Prostate gland (tissue), 2 donors: ENCODE measurements around the gene PFDN6. TPM values are rescaled to one million over a fixed set of nuclear protein-coding genes. Genes with fewer than 3 reads are reported as not detected.
A peak's percentile ranks its signal among the peaks of the same experiment; 100 is the strongest.

Experiments
- DNase-seq: peaks from one replicate; pipeline ENCODE4 v3.0.0-alpha.2; 2019; ENCODE audit warnings: low spot score
- H3K27ac ChIP-seq, 2 donors: fragments of 200-600 bp; sonication (generic); 2 replicates each; pipeline ENCODE4 v1.5.1; 2017 to 2019
- H3K27me3 ChIP-seq: fragments of 200-600 bp; sonication (generic); replicated peaks from 2 replicates; pipeline ENCODE4 v1.5.1; 2019; ENCODE audit not compliant: insufficient read depth
- H3K36me3 ChIP-seq, 2 donors: fragments of 200-600 bp; sonication (generic); 1 replicate in 1 of 2; 2 replicates in 1 of 2; pipeline versions ENCODE4 v1.5.1 to v1.8.1; 2017 to 2019
- H3K4me1 ChIP-seq: fragments of 200-600 bp; sonication (generic); replicated peaks from 2 replicates; pipeline ENCODE4 v1.5.1; 2019
- H3K4me3 ChIP-seq, 2 donors: fragments of 200-600 bp; sonication (generic); 2 replicates each; pipeline ENCODE4 v1.5.1; 2017 to 2019
- H3K9me3 ChIP-seq: fragments of 200-600 bp; sonication (generic); 2 replicates; pipeline ENCODE4 v1.5.1; 2017
- CTCF ChIP-seq, 4 experiments: fragments of 200-600 bp in 2 of 4; fragments of 450-650 bp in 2 of 4; sonication (generic) in 2 of 4; IDR thresholded peaks; 1 replicate in 3 of 4; 2 replicates in 1 of 4; pipeline ENCODE4 v1.5.1; 2016 to 2019; ENCODE audit warnings: antibody characterized with exemption in 4 of 4, mild to moderate bottlenecking in 2 of 4, moderate library complexity in 2 of 4
- POLR2A ChIP-seq: fragments of 450-650 bp; IDR thresholded peaks from one replicate; pipeline ENCODE4 v1.6.1; 2016; ENCODE audit warnings: antibody characterized with exemption, mild to moderate bottlenecking
- POLR2AphosphoS5 ChIP-seq: sonication (generic); formaldehyde crosslinking; IDR thresholded peaks from one replicate; pipeline ENCODE4 v1.6.1; 2017; ENCODE audit warnings: antibody characterized with exemption
- WGBS: methylation state at CpG from one replicate; pipeline ENCODE4 v1.1.5; 2018; 5-methylcytosine and 5-hydroxymethylcytosine counted together
- intact Hi-C: fragments of 100-400 bp; cut with DNase I; formaldehyde crosslinking; loops from one replicate; pipeline ENCODE4 v1.14.2; 2022
- total RNA-seq, 2 donors: library from RNA; depleted of rRNA; stranded (reverse); fragments of >200 nt; gene quantifications; one replicate each; pipeline ENCODE4 v1.1.0, GENCODE V29; 2016

The PFDN6 gene
- total RNA-seq, 2 donors from 2014 or later, result 24.1 to 59.7 TPM

GRCh38 chr6:33264015-33264414 is 25.4 kb upstream of the PFDN6 start:
- no peak for DNase-seq
- no peak overlapping the region for H3K4me3 ChIP-seq
- intact Hi-C loops, result no loop called here
- H3K9me3 ChIP-seq, result no peaks in the 10 kb centered on the region
- peaks cover 10 to 22% of the 10 kb centered on the region in 2 donors for H3K36me3 ChIP-seq
- no peaks in the 10 kb centered on the region for H3K4me1 ChIP-seq
- no peaks in the 10 kb centered on the region for H3K27me3 ChIP-seq
- no peak for TF ChIP-seq POLR2AphosphoS5
- TF ChIP-seq POLR2A, result no peak
- TF ChIP-seq CTCF (IDR thresholded peaks at IDR 0.05), result no peak
- H3K27ac ChIP-seq, result no peak overlapping the region
- 94% methylated on average over 7 of the region's 7 CpGs for WGBS

GRCh38 chr6:33271117-33271467 is 18.3 kb upstream of the PFDN6 start:
- H3K27ac ChIP-seq, result peak overlapping the region; percentile 83 to 93
- WGBS, result 2% methylated on average over 7 of the region's 7 CpGs
- no peak for TF ChIP-seq POLR2AphosphoS5
- intact Hi-C loops, result no loop called here
- H3K27me3 ChIP-seq, result no peaks in the 10 kb centered on the region
- DNase-seq, result no peak
- H3K36me3 ChIP-seq, result peaks cover 10 to 22% of the 10 kb centered on the region in 2 donors
- peaks cover 22% of the 10 kb centered on the region for H3K4me1 ChIP-seq
- peak overlapping the region; percentile 65 to 91 for H3K4me3 ChIP-seq
- H3K9me3 ChIP-seq, result no peaks in the 10 kb centered on the region

DNA sequence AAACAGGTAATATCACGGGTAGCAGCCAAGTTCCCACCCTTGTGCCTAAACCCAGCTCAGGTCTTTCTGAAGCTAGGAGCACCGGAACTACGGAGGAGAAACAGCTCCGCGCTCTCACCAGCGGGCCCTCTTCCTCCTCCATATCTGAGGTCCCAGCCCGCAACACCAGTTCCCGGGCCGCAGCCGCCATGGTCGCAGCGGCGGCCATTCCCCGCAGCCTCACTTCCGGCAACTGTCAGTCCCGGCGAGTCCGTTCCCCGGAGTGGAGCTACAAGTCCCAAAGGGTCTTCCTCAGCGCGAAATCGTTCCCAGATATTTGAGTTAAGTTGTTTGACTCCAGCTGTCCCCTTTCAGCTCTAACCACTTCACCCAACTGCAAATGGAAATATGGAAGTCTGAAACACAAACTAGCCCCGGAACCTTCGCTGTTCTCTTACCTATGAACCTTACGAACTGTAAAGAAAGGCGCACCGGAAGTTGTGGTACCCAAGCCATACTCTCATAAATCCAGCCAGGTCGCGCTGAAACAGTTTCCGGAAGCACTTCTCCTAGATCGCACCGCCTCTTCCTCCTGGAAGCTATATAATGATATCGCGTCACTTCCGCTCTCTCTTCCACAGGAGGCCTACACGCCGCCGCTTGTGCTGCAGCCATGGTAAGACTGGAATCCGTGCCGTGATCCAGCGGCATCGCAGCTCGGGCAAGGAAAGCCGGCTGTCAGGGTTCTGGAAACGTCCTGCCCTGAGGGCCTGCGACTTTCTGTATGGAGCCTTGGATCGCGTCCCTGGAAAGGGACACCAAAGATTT is 17.7 kb upstream of the PFDN6 start, which contains the start of the genes RPS18 and VPS52:
Gene RPS18, plus strand, starts transcription at position 608 of the 807 bp plus-strand sequence. Its CDS starts 45 bp downstream, at position 653.
Gene VPS52, minus strand, starts transcription at position 409 of the 807 bp plus-strand sequence. Its CDS starts 201 bp downstream, at position 208.
- TF ChIP-seq POLR2AphosphoS5 (peak; percentile 100), POLR2A (peak; percentile 95), CTCF (IDR thresholded peaks at IDR 0.05) (peak in 2 of 4 experiments; percentile 15 to 18)
- intact Hi-C loops, result loop anchor here (2.0 kb wide), 1 partner anchor 27 kb away; the partner anchor contains the start of gene RGL2
- WGBS, result 0% methylated on average over 42 of the region's 48 CpGs
- H3K36me3 ChIP-seq, result peaks cover 10 to 16% of the 10 kb centered on the region in 2 donors
- H3K27ac ChIP-seq, result peak within 1 kb of the TSS; percentile 83 to 93
- no peaks in the 10 kb centered on the region for H3K9me3 ChIP-seq
- peaks cover 28% of the 10 kb centered on the region for H3K4me1 ChIP-seq
- peak within 1 kb of the TSS; percentile 65 to 91 for H3K4me3 ChIP-seq
- DNase-seq, result peak; percentile 96
- H3K27me3 ChIP-seq, result no peaks in the 10 kb centered on the region

DNA sequence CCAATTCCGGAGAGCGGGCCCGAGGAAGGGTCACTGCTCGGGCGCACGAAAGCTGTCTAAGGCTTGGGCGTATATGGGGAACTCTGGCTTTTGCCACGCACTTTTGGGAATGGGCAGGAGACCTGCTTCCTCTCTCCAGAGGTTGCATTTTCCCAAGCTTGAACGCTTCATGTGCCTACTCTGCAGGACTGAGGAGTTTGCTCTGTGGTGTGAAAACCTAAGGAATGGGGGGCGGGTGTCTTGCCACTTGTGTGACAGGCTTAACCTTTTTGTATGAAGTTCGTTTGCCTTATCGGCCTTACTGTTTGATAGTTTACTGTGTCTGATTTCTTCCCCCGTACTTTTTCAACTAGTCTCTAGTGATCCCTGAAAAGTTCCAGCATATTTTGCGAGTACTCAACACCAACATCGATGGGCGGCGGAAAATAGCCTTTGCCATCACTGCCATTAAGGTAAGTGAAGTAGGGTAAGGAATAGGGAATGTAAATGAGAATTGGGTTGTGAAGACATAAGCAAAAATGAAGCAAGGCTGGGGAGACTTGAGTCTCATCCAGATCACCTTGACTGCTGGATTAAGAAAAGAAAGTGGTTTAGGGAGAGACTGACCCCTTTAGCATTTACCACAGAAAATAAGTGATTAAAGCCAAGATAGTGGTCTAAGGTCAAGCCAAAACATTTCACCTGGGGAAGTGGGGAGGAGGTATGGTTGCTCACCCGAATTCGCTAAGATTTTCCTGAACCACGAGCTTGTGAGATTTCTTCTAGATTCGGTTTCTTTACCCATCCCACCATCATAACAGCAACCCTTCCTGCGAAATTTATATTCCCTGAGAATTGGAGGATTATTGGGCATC is 16.9 kb upstream of the PFDN6 start:
- peaks cover 28% of the 10 kb centered on the region for H3K4me1 ChIP-seq

More for the DNA sequence above, 16.9 kb upstream of the PFDN6 start:
- Histone ChIP-seq H3K27me3 (no peaks in the 10 kb centered on the region), H3K36me3 (peaks cover 8% of the 10 kb centered on the region in 2 donors), H3K4me3 (peak overlapping the region; percentile 65 to 91), H3K27ac (peak overlapping the region; percentile 83 to 93), H3K9me3 (no peaks in the 10 kb centered on the region)
- WGBS, result 5% methylated on average over 22 of the region's 22 CpGs
- TF ChIP-seq POLR2A, result no peak
- TF ChIP-seq CTCF (IDR thresholded peaks at IDR 0.05), result no peak
- no peak for TF ChIP-seq POLR2AphosphoS5
- intact Hi-C loops, result loop anchor here (2.0 kb wide), 1 partner anchor 26 kb away; the partner anchor contains the start of gene RGL2
- DNase-seq, result no peak
